ENCODE results near the gene EDEM1. TPM values are rescaled to one million over a fixed set of nuclear protein-coding genes. Genes with fewer than 3 reads are reported as not detected.

The EDEM1 gene
- polyA plus RNA-seq, 1 of the 3 experiments (the other 2 are of a cell fraction): 25.2 TPM

DNA sequence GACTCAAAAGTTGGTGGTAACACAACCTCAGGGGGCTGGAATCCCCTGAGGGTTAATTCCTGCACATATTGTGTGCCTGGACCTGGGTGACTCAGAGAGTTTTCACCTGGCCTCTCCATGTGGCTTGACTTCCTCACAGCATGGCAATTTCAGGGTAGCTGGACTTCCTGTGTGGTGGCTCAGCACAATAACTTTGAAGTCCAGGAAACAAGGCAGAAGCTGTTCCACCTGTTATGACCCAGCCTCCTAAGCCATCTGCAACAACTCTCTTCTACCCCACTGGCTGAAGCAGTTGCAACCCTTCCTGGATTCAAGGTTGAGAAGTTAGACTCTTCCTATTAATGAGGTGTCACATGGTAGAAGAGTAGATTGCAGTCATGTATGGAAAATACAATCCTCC lies 58.4 kb downstream of the EDEM1 start:
- Histone ChIP-seq H3K9ac (no peak overlapping the region), H3K4me1 (ENCODE audit: control insufficient read depth in 1 of 2, insufficient read depth in 2 of 2, low read depth in 1 of 2, low read length in 1 of 2) (peaks cover 0 to under 1% of the 10 kb centered on the region in 2 experiments; a peak in 2 of 4 replicates), H2AFZ (ENCODE audit: low read depth) (no peak overlapping the region), H3K9me3 (no peaks in the 10 kb centered on the region), H3K27ac (ENCODE audit: low read depth in 2 of 2, low read length in 1 of 2) (no peak overlapping the region), H3K9me2 (no peaks in the 10 kb centered on the region), H3K36me3 (replicated peaks in 1 of 2; ENCODE audit: control insufficient read depth in 1 of 2, insufficient read depth in 2 of 2, low read length in 1 of 2) (no peaks in the 10 kb centered on the region), H4K20me1 (ENCODE audit: insufficient read depth) (no peaks in the 10 kb centered on the region), H3K4me3 (ENCODE audit: low read depth in 2 of 2, low read length in 1 of 2) (no peak overlapping the region), H3K4me2 (no peak overlapping the region), H3F3A (replicated peaks; ENCODE audit: insufficient read depth) (no peaks in the 10 kb centered on the region), H3K79me2 (ENCODE audit: insufficient read depth) (no peaks in the 10 kb centered on the region), H3K27me3 (ENCODE audit: insufficient read depth) (no peaks in the 10 kb centered on the region)
- ChIA-PET POLR2A (no interaction called here), CTCF (no interaction called here)
- no peak for TF ChIP-seq CHD2 (IDR thresholded peaks at IDR 0.05; ENCODE audit: low read length, partially characterized antibody)
- no peak for TF ChIP-seq JUND (IDR thresholded peaks at IDR 0.05)
- no peak for TF ChIP-seq RFX5 (IDR thresholded peaks at IDR 0.05; ENCODE audit: low read length)
- TF ChIP-seq, protein P1, sequence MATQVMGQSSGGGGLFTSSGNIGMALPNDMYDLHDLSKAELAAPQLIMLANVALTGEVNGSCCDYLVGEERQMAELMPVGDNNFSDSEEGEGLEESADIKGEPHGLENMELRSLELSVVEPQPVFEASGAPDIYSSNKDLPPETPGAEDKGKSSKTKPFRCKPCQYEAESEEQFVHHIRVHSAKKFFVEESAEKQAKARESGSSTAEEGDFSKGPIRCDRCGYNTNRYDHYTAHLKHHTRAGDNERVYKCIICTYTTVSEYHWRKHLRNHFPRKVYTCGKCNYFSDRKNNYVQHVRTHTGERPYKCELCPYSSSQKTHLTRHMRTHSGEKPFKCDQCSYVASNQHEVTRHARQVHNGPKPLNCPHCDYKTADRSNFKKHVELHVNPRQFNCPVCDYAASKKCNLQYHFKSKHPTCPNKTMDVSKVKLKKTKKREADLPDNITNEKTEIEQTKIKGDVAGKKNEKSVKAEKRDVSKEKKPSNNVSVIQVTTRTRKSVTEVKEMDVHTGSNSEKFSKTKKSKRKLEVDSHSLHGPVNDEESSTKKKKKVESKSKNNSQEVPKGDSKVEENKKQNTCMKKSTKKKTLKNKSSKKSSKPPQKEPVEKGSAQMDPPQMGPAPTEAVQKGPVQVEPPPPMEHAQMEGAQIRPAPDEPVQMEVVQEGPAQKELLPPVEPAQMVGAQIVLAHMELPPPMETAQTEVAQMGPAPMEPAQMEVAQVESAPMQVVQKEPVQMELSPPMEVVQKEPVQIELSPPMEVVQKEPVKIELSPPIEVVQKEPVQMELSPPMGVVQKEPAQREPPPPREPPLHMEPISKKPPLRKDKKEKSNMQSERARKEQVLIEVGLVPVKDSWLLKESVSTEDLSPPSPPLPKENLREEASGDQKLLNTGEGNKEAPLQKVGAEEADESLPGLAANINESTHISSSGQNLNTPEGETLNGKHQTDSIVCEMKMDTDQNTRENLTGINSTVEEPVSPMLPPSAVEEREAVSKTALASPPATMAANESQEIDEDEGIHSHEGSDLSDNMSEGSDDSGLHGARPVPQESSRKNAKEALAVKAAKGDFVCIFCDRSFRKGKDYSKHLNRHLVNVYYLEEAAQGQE (IDR thresholded peaks at IDR 0.05; ENCODE audit: low read depth, low read length): no peak
- TF ChIP-seq GATA2 (CRISPR knock-in tag; IDR thresholded peaks at IDR 0.05): no peak
- no peak for TF ChIP-seq TEAD4 (IDR thresholded peaks at IDR 0.05; ENCODE audit: borderline replicate concordance, insufficient read depth)
- no peak for TF ChIP-seq TAF1 (IDR thresholded peaks at IDR 0.05; ENCODE audit: borderline replicate concordance, low read depth, low read length)
- TF ChIP-seq MEF2A (IDR thresholded peaks at IDR 0.05; ENCODE audit: borderline replicate concordance, low read depth): no peak
- no peak for TF ChIP-seq SIN3A (IDR thresholded peaks at IDR 0.05; ENCODE audit: borderline replicate concordance, low read depth, low read length)
- TF ChIP-seq FOXJ3 (CRISPR knock-in tag; IDR thresholded peaks at IDR 0.05): no peak
- no peak for TF ChIP-seq USF2 (IDR thresholded peaks at IDR 0.05; ENCODE audit: borderline replicate concordance, low read depth, low read length)
- TF ChIP-seq POLR2AphosphoS5 (IDR thresholded peaks at IDR 0.05; ENCODE audit: low read depth, low read length): no peak
- TF ChIP-seq NRF1 (IDR thresholded peaks at IDR 0.05; ENCODE audit: low read depth, low read length): no peak
- TF ChIP-seq RCOR1 (IDR thresholded peaks at IDR 0.05; ENCODE audit: low read length): no peak
- TF ChIP-seq, protein P2, sequence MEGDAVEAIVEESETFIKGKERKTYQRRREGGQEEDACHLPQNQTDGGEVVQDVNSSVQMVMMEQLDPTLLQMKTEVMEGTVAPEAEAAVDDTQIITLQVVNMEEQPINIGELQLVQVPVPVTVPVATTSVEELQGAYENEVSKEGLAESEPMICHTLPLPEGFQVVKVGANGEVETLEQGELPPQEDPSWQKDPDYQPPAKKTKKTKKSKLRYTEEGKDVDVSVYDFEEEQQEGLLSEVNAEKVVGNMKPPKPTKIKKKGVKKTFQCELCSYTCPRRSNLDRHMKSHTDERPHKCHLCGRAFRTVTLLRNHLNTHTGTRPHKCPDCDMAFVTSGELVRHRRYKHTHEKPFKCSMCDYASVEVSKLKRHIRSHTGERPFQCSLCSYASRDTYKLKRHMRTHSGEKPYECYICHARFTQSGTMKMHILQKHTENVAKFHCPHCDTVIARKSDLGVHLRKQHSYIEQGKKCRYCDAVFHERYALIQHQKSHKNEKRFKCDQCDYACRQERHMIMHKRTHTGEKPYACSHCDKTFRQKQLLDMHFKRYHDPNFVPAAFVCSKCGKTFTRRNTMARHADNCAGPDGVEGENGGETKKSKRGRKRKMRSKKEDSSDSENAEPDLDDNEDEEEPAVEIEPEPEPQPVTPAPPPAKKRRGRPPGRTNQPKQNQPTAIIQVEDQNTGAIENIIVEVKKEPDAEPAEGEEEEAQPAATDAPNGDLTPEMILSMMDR (IDR thresholded peaks at IDR 0.05): no peak
- TF ChIP-seq MAX (IDR thresholded peaks at IDR 0.05; ENCODE audit: low read depth): no peak
- no peak for DNase-seq

All from SK-N-SH (cell line).